HCT116 (cell line): Measurements from ENCODE around the gene PACRGL. TPM values are rescaled to one million over a fixed set of nuclear protein-coding genes. Genes with fewer than 3 reads are reported as not detected.

Experiments
- ATAC-seq: fragments of 200-7000 bp; cut with Tn5 transposase; 2 replicates; pipeline ENCODE4 v1.9.1; 2020; ENCODE audit warnings: mild to moderate bottlenecking, moderate library complexity
- BruUV-seq: library from RNA; stranded (reverse); fragments of 400-500 nt; replicated peaks from 2 replicates; lab custom pipeline; 2021; lab: Mats Ljungman, UMichigan
- CTCF ChIA-PET: fragments of 300-600 bp; sonication (Branson Sonifier 250); formaldehyde crosslinking; loops from one replicate; lab custom pipeline; 2021; ENCODE audit warnings: antibody characterized with exemption; lab: Charles Lee
- POLR2A ChIA-PET: fragments of 300-600, 350-600 bp; sonication (Branson Sonifier 250); formaldehyde crosslinking; loops from one replicate; lab custom pipeline; 2021; ENCODE audit warnings: antibody characterized with exemption; lab: Charles Lee
- RAD21 ChIA-PET, 2 experiments: fragments of 300-600 bp; sonication (Branson Sonifier 250); formaldehyde crosslinking; loops; one replicate each; lab custom pipeline; 2023; ENCODE audit warnings: low total read pairs in 2 of 2; ENCODE audit not compliant: uncharacterized antibody in 2 of 2, unreplicated experiment in 2 of 2, low non-redundant PET in 1 of 2; lab: Charles Lee
- DNase-seq: peaks from one replicate; pipeline ENCODE4 v3.0.0-alpha.2; 2010; ENCODE audit warnings: low read depth, low spot score
- H2AFZ ChIP-seq: fragments of 200-600 bp; shearing (Covaris generic), sonication (generic); 2 replicates; pipeline ENCODE4 v1.6.1; 2017; ENCODE audit warnings: low read depth, mixed run types, mixed read lengths, antibody characterized with exemption, low read length; ENCODE audit not compliant: poor library complexity, severe bottlenecking
- H3K27ac ChIP-seq: 2 replicates; pipeline ENCODE4 v1.5.1; 2012; ENCODE audit warnings: low read depth, low read length
- H3K27me3 ChIP-seq: fragments of 200-600 bp; sonication (generic); 2 replicates; pipeline ENCODE4 v1.6.1; 2016; ENCODE audit warnings: mixed run types, low read length, mixed read lengths; ENCODE audit not compliant: insufficient read depth
- H3K36me3 ChIP-seq, 2 experiments: fragments of 200-500 bp in 1 of 2; fragments of 200-600 bp in 1 of 2; sonication (Bioruptor generic) in 1 of 2; sonication (generic) in 1 of 2; 2 replicates each; pipeline versions ENCODE4 v1.5.1 to v1.6.1; 2014 to 2016; ENCODE audit warnings: low read length in 2 of 2, inconsistent platforms in 1 of 2, mixed read lengths in 1 of 2, mixed run types in 1 of 2; ENCODE audit not compliant: insufficient read depth in 2 of 2, control insufficient read depth in 1 of 2
- H3K4me1 ChIP-seq, 2 experiments: fragments of 200-600 bp in 1 of 2; sonication (generic) in 1 of 2; 2 replicates each; pipeline versions ENCODE4 v1.5.1 to v1.6.1; 2012 to 2017; ENCODE audit warnings: low read length in 2 of 2, inconsistent platforms in 1 of 2, mild to moderate bottlenecking in 1 of 2, mixed read lengths in 1 of 2, mixed run types in 1 of 2, moderate library complexity in 1 of 2; ENCODE audit not compliant: insufficient read depth in 2 of 2, control insufficient read depth in 1 of 2
- H3K4me2 ChIP-seq: fragments of 200-600 bp; sonication (generic); 2 replicates; pipeline ENCODE4 v1.6.1; 2017; ENCODE audit warnings: mixed run types, low read length, mixed read lengths
- H3K4me3 ChIP-seq, 2 experiments: fragments of 200-600 bp in 1 of 2; sonication (generic) in 1 of 2; replicated peaks in 1 of 2; 2 replicates each; pipeline ENCODE4 v1.5.1; 2011 to 2016; ENCODE audit warnings: low read length in 2 of 2, control low read depth in 1 of 2, low read depth in 1 of 2, mild to moderate bottlenecking in 1 of 2, mixed read lengths in 1 of 2, mixed run types in 1 of 2
- H3K79me2 ChIP-seq: fragments of 200-600 bp; sonication (generic); 2 replicates; pipeline ENCODE4 v1.6.1; 2017; ENCODE audit warnings: mild to moderate bottlenecking, mixed run types, low read length, moderate library complexity, mixed read lengths; ENCODE audit not compliant: insufficient read depth
- H3K9ac ChIP-seq: fragments of 200-600 bp; sonication (generic); 2 replicates; pipeline ENCODE4 v1.6.1; 2016; ENCODE audit warnings: low read length, mixed read lengths
- H3K9me2 ChIP-seq: fragments of 200-600 bp; sonication (generic), shearing (Covaris generic); 2 replicates; pipeline ENCODE4 v1.6.1; 2017; ENCODE audit warnings: mixed run types, mild to moderate bottlenecking, moderate library complexity; ENCODE audit not compliant: insufficient read depth
- H3K9me3 ChIP-seq, 2 experiments: fragments of 200-500 bp in 1 of 2; fragments of 200-600 bp in 1 of 2; sonication (Bioruptor generic) in 1 of 2; sonication (generic) in 1 of 2; 2 replicates each; pipeline ENCODE4 v1.6.1; 2014 to 2017; ENCODE audit warnings: low read length in 2 of 2, mixed read lengths in 2 of 2, inconsistent platforms in 1 of 2, low read depth in 1 of 2, mild to moderate bottlenecking in 1 of 2, mixed run types in 1 of 2, moderate library complexity in 1 of 2; ENCODE audit not compliant: control insufficient read depth in 1 of 2, insufficient read depth in 1 of 2
- H4K20me1 ChIP-seq: fragments of 200-600 bp; sonication (generic), shearing (Covaris generic); 2 replicates; pipeline ENCODE4 v1.6.1; 2017; ENCODE audit warnings: mixed run types, mild to moderate bottlenecking, moderate library complexity; ENCODE audit not compliant: insufficient read depth
- CBX3 ChIP-seq: IDR thresholded peaks from 2 replicates; pipeline ENCODE4 v1.6.1; 2012; ENCODE audit warnings: low read depth
- CEBPB ChIP-seq: IDR thresholded peaks from 2 replicates; pipeline ENCODE4 v1.6.1; 2012; ENCODE audit warnings: low read depth
- CTCF ChIP-seq, 3 experiments: fragments of 200-600 bp in 1 of 3; sonication (generic) in 1 of 3; IDR thresholded peaks in 2 of 3; conservative IDR thresholded peaks in 1 of 3; 2 replicates each; pipeline ENCODE4 v1.5.1; 2012 to 2017; ENCODE audit warnings: low read depth in 2 of 3, low read length in 2 of 3, antibody characterized with exemption in 1 of 3, borderline replicate concordance in 1 of 3, control low read depth in 1 of 3, mild to moderate bottlenecking in 1 of 3, mixed read lengths in 1 of 3, mixed run types in 1 of 3, moderate library complexity in 1 of 3; ENCODE audit not compliant: insufficient read depth in 1 of 3
- EGR1 ChIP-seq: IDR thresholded peaks from 2 replicates; pipeline ENCODE4 v1.6.1; 2012; ENCODE audit warnings: low read depth
- ELF1 ChIP-seq: IDR thresholded peaks from 2 replicates; pipeline ENCODE4 v1.6.1; 2012; ENCODE audit warnings: low read depth, borderline replicate concordance
- EZH2 ChIP-seq: fragments of 200-600 bp; sonication (generic); IDR thresholded peaks from 2 replicates; pipeline ENCODE4 v1.6.1; 2017; ENCODE audit warnings: antibody characterized with exemption, mixed run types
- FOSL1 ChIP-seq: IDR thresholded peaks from 2 replicates; pipeline ENCODE4 v1.6.1; 2012; ENCODE audit warnings: low read depth
- JUND ChIP-seq: IDR thresholded peaks from 2 replicates; pipeline ENCODE4 v1.6.1; 2012
- MAX ChIP-seq: IDR thresholded peaks from 2 replicates; pipeline ENCODE4 v1.6.1; 2012
- POLR2A ChIP-seq: IDR thresholded peaks from 2 replicates; pipeline ENCODE4 v1.7.0; 2011; ENCODE audit warnings: borderline replicate concordance; ENCODE audit not compliant: insufficient read depth, insufficient read length; ENCODE audit errors: extremely low read depth
- SP1 ChIP-seq: IDR thresholded peaks from 2 replicates; pipeline ENCODE4 v1.6.1; 2012; ENCODE audit warnings: low read depth
- SRF ChIP-seq: IDR thresholded peaks from 2 replicates; pipeline ENCODE4 v1.6.1; 2012; ENCODE audit warnings: low read depth
- TCF7L2 ChIP-seq: IDR thresholded peaks from 2 replicates; pipeline ENCODE4 v1.7.0; 2011; ENCODE audit warnings: borderline replicate concordance, inconsistent platforms; ENCODE audit not compliant: insufficient read depth, insufficient read length; ENCODE audit errors: extremely low read depth
- YY1 ChIP-seq: IDR thresholded peaks from 2 replicates; pipeline ENCODE4 v1.6.1; 2011; ENCODE audit warnings: low read length, low read depth, moderate library complexity, mild to moderate bottlenecking; ENCODE audit not compliant: insufficient replicate concordance; ENCODE audit errors: extremely low read depth
- ZBTB33 ChIP-seq: IDR thresholded peaks from 2 replicates; pipeline ENCODE4 v1.6.1; 2011; ENCODE audit warnings: mild to moderate bottlenecking, low read length, moderate library complexity; ENCODE audit not compliant: insufficient replicate concordance; ENCODE audit errors: extremely low read depth
- ZNF274 ChIP-seq: fragments of 200-500 bp; sonication (Bioruptor generic); IDR thresholded peaks from 2 replicates; pipeline ENCODE4 v1.6.1; 2014; ENCODE audit warnings: mild to moderate bottlenecking, low read depth, low read length, inconsistent platforms
- intact Hi-C: fragments of 100-400 bp; cut with micrococcal nuclease; formaldehyde crosslinking; loops from 2 replicates; pipeline ENCODE4 v1.10.0; 2022
- total RNA-seq: library from RNA; stranded (reverse); gene quantifications from one replicate; pipeline ENCODE4 v1.2.1, GENCODE V29; 2021; ENCODE audit not compliant: unreplicated experiment

PACRGL gene
- total RNA-seq, 1 experiment from 2014 or later: 26.4 TPM

DNA sequence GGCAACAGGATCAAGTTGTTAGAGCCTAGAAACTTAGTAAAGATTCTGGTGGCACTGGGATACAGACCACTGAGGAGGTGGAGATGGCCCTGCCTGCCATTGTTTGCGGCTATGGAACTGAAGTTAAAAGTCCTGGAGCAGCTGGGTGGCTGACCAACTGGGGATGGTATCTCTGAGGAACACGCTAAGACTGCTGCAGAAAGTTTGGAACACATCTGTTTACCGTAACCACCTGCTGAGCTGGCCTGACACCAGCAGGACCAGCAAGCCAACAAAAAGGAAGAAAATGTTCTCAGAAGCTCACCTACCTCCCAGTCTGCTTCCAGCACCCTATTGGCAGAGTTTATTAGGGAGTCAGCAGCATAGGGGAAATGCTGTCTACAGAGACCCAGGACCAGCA lies 17.4 kb upstream of the PACRGL start:
- ATAC-seq (no peak), DNase-seq (no peak)
- RAD21 ChIA-PET: no interaction called here
- intact Hi-C loops: loop anchor here (5.0 to 10.0 kb wide), 3 partner anchors 138 to 386 kb away; no protein-coding TSS in a partner anchor
- peaks cover 54% of the 10 kb centered on the region for H3K27me3 ChIP-seq
- H3K9me3 ChIP-seq: no peaks in the 10 kb centered on the region
- no TSS peak for BruUV-seq
- no peak overlapping the region for H3K27ac ChIP-seq
- H4K20me1 ChIP-seq: no peaks in the 10 kb centered on the region
- H3K79me2 ChIP-seq: no peaks in the 10 kb centered on the region
- POLR2A ChIA-PET: no interaction called here
- H3K4me1 ChIP-seq: no peaks in the 10 kb centered on the region
- no peaks in the 10 kb centered on the region for H3K36me3 ChIP-seq
- no peak overlapping the region for H3K4me3 ChIP-seq
- no peak overlapping the region for H3K9ac ChIP-seq
- no peak for TF ChIP-seq ZBTB33
- TF ChIP-seq SRF: no peak
- no peak for TF ChIP-seq FOSL1
- no peak for TF ChIP-seq TCF7L2
- no peak for TF ChIP-seq EZH2
- no peak for TF ChIP-seq ZNF274
- TF ChIP-seq EGR1: no peak
- TF ChIP-seq CBX3: no peak
- CTCF ChIA-PET: no interaction called here
- no peak overlapping the region for H3K4me2 ChIP-seq
- H2AFZ ChIP-seq: no peak overlapping the region
- H3K9me2 ChIP-seq: no peaks in the 10 kb centered on the region

DNA sequence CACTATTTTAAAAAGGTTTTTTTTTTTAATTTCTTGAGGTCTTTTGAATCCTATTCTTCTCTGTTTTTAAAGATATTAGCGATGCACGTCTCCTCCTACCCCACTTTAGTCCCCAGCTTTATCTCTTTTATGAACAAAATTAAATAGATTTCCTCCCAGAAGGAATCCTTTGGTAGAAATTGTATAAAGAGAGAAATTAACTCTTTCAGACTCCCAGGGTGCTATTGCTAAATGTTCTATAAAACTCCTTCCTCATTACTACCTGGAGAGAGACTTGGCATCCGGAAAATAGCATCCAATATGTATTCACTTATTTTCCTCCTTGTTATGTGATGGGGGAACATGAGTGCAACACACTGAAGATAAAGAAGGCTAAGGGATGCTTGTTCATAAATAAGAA lies 16.5 kb upstream of the PACRGL start:
- Histone ChIP-seq H3K27me3 (peaks cover 49% of the 10 kb centered on the region), H2AFZ (no peak overlapping the region), H3K9ac (no peak overlapping the region), H3K9me2 (no peaks in the 10 kb centered on the region), H3K27ac (no peak overlapping the region), H3K4me2 (no peak overlapping the region), H3K79me2 (no peaks in the 10 kb centered on the region), H4K20me1 (no peaks in the 10 kb centered on the region), H3K9me3 (no peaks in the 10 kb centered on the region), H3K4me1 (no peaks in the 10 kb centered on the region), H3K36me3 (no peaks in the 10 kb centered on the region), H3K4me3 (no peak overlapping the region)
- no TSS peak for BruUV-seq
- no peak for DNase-seq
- ATAC-seq: no peak
- ChIA-PET POLR2A (no interaction called here), CTCF (no interaction called here), RAD21 (no interaction called here)
- intact Hi-C loops: loop anchor here (5.0 to 10.0 kb wide), 3 partner anchors 139 to 386 kb away; no protein-coding TSS in a partner anchor
- TF ChIP-seq MAX: no peak
- no peak for TF ChIP-seq TCF7L2
- TF ChIP-seq YY1: no peak
- TF ChIP-seq JUND: no peak
- no peak for TF ChIP-seq FOSL1
- TF ChIP-seq CEBPB: no peak
- no peak for TF ChIP-seq ELF1
- no peak for TF ChIP-seq ZNF274
- TF ChIP-seq CTCF (IDR thresholded peaks at IDR 0.05 in 2 of 3, conservative IDR thresholded peaks at IDR 0.05 in 1 of 3; ENCODE audit: borderline replicate concordance in 1 of 3, insufficient read depth in 1 of 3, low read depth in 2 of 3, low read length in 2 of 3): no peak
- no peak for TF ChIP-seq SP1
- no peak for TF ChIP-seq POLR2A
- TF ChIP-seq SRF: no peak
